ENCODE measurements around the gene TLE5.

The TLE5 gene

DNA sequence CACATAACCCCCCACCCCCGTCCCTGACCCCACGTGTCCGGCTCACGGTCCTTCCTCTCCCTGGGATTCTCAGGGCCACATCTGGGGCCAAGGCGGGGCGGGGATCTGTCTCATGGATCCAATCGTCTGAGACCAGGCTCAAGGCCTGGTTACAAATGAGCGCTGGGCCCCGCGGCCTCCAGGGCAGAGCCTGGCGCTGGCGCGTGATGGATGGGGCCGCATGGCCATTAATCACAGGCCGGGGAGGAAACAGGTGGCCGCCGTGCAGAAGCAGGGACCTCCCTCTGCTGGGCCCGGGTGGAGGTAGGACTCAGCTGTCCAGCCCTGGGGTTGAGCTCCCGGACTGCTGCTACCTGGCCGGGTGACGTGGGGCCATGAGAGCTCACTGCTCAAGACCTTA lies 5.8 kb upstream of the TLE5 start:
- DNase-seq (ENCODE audit: low read depth): no peak

DNA sequence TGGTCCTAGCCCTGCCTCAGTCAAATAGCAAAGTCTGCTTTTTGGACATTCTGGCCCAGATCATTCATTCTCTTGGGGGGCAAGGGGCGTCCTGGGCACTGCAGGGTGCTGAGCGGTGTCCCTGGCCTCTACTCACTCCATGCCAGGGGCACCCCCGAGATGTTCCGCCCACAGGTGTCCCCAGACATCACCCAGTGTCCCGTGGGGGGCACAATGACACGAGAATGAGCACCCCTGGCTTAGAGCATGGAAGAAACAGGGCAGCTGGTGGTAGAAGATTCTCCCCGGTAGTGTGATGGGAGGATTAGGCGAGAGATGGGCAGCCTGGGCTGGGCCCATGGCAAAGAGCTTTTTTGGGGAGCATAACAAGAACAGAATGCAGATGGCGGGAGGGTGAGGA lies 5.3 kb upstream of the TLE5 start:
- DNase-seq (ENCODE audit: low read depth): no peak
- TF ChIP-seq, protein P1, sequence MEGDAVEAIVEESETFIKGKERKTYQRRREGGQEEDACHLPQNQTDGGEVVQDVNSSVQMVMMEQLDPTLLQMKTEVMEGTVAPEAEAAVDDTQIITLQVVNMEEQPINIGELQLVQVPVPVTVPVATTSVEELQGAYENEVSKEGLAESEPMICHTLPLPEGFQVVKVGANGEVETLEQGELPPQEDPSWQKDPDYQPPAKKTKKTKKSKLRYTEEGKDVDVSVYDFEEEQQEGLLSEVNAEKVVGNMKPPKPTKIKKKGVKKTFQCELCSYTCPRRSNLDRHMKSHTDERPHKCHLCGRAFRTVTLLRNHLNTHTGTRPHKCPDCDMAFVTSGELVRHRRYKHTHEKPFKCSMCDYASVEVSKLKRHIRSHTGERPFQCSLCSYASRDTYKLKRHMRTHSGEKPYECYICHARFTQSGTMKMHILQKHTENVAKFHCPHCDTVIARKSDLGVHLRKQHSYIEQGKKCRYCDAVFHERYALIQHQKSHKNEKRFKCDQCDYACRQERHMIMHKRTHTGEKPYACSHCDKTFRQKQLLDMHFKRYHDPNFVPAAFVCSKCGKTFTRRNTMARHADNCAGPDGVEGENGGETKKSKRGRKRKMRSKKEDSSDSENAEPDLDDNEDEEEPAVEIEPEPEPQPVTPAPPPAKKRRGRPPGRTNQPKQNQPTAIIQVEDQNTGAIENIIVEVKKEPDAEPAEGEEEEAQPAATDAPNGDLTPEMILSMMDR (conservative IDR thresholded peaks at IDR 0.05; ENCODE audit: control insufficient read depth, insufficient read depth, low read depth, low read length): no peak
- H3K4me3 ChIP-seq (ENCODE audit: control insufficient read depth, low read depth, low read length): no peak overlapping the region

More for the DNA sequence above, 5.8 kb upstream of the TLE5 start:
- TF ChIP-seq, protein P1 (conservative IDR thresholded peaks at IDR 0.05; ENCODE audit: control insufficient read depth, insufficient read depth, low read depth, low read length): no peak
- H3K4me3 ChIP-seq (ENCODE audit: control insufficient read depth, low read depth, low read length): no peak overlapping the region

DNA sequence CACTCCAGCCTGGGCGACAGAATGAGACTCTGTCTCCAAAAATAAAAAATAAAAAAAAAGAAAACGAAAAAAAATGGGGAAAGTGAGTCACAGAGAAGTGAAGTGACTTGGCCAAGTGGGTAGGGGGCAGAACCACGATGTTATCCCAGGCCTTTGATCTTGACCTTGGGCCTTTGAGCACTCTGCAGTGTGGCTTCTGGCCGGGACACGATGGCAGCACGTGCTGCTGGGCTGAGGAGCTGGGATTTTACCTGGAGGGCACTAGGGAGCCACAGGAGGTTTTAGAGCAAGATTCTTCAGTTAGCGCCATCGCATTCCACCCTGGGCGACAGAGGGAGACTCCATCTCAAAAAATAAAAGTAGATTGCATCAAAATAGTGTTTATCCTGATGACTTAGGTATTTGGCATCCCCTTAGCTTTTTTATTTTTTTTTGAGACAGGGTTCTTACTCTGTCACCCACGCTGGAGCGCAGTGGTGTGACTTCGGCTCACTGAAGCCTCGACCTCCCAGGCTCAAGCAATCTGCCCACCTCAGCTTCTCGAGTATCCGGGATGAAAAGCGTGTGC lies 4.3 kb upstream of the TLE5 start:
- TF ChIP-seq, protein P1 (conservative IDR thresholded peaks at IDR 0.05; ENCODE audit: control insufficient read depth, insufficient read depth, low read depth, low read length): no peak
- H3K4me3 ChIP-seq (ENCODE audit: control insufficient read depth, low read depth, low read length): no peak overlapping the region
- no peak for DNase-seq (ENCODE audit: low read depth)

DNA sequence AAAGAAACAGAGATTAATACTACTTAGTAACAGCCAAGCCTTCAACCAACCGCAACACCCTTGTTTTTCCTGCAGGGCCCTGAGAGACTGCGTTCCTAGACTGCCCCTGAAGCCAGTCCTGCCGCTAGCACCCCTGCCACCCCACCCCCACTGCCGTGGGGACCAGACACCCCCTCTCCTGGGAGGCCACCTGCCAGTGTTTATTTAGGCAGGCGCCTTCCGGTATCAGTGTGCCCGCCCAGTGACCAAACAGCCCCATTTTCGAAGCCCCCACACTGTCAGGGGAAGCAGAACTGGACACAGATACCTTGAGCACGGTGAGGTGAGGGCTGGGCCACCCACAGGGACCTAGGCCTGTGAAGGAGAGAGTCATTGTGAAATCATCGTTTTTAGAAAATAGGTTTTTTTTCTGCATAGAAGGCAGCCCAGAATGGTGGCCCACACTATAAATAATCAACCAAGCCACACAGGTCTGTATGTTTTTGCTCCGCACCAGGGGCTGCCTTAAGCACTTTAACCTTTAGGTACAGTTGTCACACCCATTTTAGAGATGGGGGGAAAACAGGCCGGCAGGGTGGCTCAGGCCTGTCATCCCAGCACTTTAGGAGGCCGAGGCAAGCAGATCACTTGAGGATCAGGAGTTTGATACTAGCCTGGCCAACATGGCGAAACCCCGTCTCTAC lies 3.5 kb upstream of the TLE5 start:
- H3K4me3 ChIP-seq (ENCODE audit: control insufficient read depth, low read depth, low read length): no peak overlapping the region
- TF ChIP-seq, protein P1 (conservative IDR thresholded peaks at IDR 0.05; ENCODE audit: control insufficient read depth, insufficient read depth, low read depth, low read length): no peak
- no peak for DNase-seq (ENCODE audit: low read depth)

GRCh38 chr19:3064011-3064330 lies 1.7 kb upstream of the TLE5 start:
- TF ChIP-seq, protein P1 (conservative IDR thresholded peaks at IDR 0.05; ENCODE audit: control insufficient read depth, insufficient read depth, low read depth, low read length): no peak
- no peak for DNase-seq (ENCODE audit: low read depth)
- H3K4me3 ChIP-seq (ENCODE audit: control insufficient read depth, low read depth, low read length): no peak overlapping the region

- no peak for DNase-seq (ENCODE audit: low read depth)
- TF ChIP-seq, protein P1 (conservative IDR thresholded peaks at IDR 0.05; ENCODE audit: control insufficient read depth, insufficient read depth, low read depth, low read length): peak; percentile 17
- peak overlapping the region; percentile 71 for H3K4me3 ChIP-seq (ENCODE audit: control insufficient read depth, low read depth, low read length)
These were observed 823 bp downstream of the TLE5 start for GRCh38 chr19:3061182-3062161.
